Measurements from ENCODE around the gene ELL2. TPM values are rescaled to one million over a fixed set of nuclear protein-coding genes. Genes with fewer than 3 reads are reported as not detected.

Gene ELL2
- total RNA-seq, 4 donors from 2014 or later, result 58.2 to 128 (median 95.0) TPM

DNA sequence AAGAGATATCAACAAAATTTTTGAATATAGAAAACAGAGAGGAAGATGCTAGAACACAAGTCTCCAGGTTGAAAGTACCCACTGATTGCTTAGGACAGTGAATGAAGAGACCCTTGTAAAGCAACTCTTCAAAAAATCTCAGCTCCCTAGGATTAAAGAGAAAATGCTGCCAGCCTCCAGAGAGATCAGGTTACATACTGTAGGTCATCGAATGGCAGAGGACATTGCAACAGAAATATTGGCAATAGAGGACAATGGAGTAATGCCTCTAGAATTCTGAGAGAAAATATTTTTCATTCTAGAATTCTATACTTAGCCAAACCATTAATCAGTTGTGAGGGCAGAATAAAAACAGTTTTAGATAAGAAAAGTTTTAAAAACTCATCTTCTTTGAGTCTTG, 43.1 kb upstream of the ELL2 start:
- DNase-seq (ENCODE audit: low spot score in 2 of 2), result no peak
- no peak for TF ChIP-seq POLR2A (IDR thresholded peaks at IDR 0.05)
- TF ChIP-seq EP300 (IDR thresholded peaks at IDR 0.05), result no peak
- TF ChIP-seq POLR2AphosphoS5 (IDR thresholded peaks at IDR 0.05), result no peak
- no peak overlapping the region for H3K4me3 ChIP-seq
- WGBS, result 77% methylated on average over 1 of the region's 1 CpG
- H3K27me3 ChIP-seq, result no peaks in the 10 kb centered on the region
- no peaks in the 10 kb centered on the region for H3K36me3 ChIP-seq
- no peaks in the 10 kb centered on the region for H3K4me1 ChIP-seq
- no peak overlapping the region for H3K27ac ChIP-seq
- no peaks in the 10 kb centered on the region for H3K9me3 ChIP-seq

DNA sequence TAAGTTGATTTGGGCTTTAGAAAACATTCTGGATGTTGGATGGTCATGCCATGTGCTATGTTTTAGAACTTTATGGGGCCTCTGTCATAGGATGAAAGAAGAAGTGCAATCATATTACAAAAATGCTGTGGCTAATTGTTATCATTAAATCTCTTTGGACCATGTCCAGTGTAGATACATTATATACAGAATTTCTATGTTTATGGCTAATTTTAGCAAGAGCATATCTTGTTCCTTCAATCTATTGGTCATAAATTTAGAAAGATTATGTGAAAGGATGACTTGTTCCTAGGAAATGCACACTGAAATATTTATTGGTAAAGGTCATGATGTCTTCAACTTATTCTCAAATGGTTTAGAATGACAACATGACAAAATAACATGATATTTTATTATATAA, 42.4 kb upstream of the ELL2 start:
- H3K27ac ChIP-seq, result no peak overlapping the region
- H3K36me3 ChIP-seq, result no peaks in the 10 kb centered on the region
- H3K4me3 ChIP-seq, result no peak overlapping the region
- no peak for DNase-seq (ENCODE audit: low spot score in 2 of 2)
- H3K27me3 ChIP-seq, result no peaks in the 10 kb centered on the region
- TF ChIP-seq POLR2AphosphoS5 (IDR thresholded peaks at IDR 0.05) (no peak), EP300 (IDR thresholded peaks at IDR 0.05) (no peak), POLR2A (IDR thresholded peaks at IDR 0.05) (no peak)
- TF ChIP-seq, protein P1, sequence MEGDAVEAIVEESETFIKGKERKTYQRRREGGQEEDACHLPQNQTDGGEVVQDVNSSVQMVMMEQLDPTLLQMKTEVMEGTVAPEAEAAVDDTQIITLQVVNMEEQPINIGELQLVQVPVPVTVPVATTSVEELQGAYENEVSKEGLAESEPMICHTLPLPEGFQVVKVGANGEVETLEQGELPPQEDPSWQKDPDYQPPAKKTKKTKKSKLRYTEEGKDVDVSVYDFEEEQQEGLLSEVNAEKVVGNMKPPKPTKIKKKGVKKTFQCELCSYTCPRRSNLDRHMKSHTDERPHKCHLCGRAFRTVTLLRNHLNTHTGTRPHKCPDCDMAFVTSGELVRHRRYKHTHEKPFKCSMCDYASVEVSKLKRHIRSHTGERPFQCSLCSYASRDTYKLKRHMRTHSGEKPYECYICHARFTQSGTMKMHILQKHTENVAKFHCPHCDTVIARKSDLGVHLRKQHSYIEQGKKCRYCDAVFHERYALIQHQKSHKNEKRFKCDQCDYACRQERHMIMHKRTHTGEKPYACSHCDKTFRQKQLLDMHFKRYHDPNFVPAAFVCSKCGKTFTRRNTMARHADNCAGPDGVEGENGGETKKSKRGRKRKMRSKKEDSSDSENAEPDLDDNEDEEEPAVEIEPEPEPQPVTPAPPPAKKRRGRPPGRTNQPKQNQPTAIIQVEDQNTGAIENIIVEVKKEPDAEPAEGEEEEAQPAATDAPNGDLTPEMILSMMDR (IDR thresholded peaks at IDR 0.05), result no peak
- no peaks in the 10 kb centered on the region for H3K9me3 ChIP-seq
- no peaks in the 10 kb centered on the region for H3K4me1 ChIP-seq

DNA sequence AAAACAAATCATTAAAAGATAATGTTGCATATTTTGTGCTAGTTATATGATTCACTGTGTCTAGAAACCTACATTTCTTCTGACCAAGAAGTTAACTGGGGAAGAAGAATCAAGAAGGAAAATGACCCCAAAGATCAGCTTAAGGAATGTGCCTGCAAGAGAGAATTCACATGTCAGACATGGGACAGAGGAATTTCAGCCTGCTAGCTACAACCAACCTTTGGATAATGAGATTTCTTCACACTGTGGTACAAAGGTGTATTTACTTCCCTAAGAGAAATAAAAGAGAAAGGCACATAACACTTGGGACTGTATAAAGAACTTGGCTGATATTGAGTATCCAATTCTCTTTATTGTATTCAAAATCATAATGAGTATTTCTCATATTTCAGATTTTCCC, 39.6 kb upstream of the ELL2 start:
- Histone ChIP-seq H3K27ac (no peak overlapping the region), H3K27me3 (no peaks in the 10 kb centered on the region), H3K4me3 (no peak overlapping the region), H3K36me3 (no peaks in the 10 kb centered on the region), H3K4me1 (no peaks in the 10 kb centered on the region), H3K9me3 (no peaks in the 10 kb centered on the region)
- no peak for DNase-seq (ENCODE audit: low spot score in 2 of 2)
- TF ChIP-seq, protein P1 (IDR thresholded peaks at IDR 0.05), result no peak
- TF ChIP-seq POLR2A (IDR thresholded peaks at IDR 0.05), result no peak
- no peak for TF ChIP-seq EP300 (IDR thresholded peaks at IDR 0.05)
- no peak for TF ChIP-seq POLR2AphosphoS5 (IDR thresholded peaks at IDR 0.05)

DNA sequence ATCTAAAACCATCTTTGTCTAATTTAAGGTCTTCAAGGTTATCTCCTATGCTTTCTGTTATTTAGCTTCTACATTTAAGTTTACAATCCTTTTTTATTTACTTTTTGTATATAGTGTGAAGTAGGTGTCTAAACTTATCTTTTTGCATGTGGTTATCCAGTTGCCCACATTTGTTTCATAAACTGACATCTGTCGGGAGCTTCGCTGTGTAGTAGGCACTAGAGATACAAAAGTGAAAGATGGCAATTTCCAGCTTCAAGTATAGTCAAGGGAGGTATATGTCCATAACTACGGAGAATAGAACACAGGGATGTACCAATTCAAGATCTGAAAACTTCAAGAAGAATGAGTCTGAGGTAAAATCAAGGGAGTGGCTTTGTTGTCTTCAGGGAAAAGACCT, 38.7 kb upstream of the ELL2 start:
- Histone ChIP-seq H3K36me3 (no peaks in the 10 kb centered on the region), H3K27me3 (no peaks in the 10 kb centered on the region), H3K4me3 (no peak overlapping the region), H3K9me3 (no peaks in the 10 kb centered on the region), H3K27ac (no peak overlapping the region), H3K4me1 (no peaks in the 10 kb centered on the region)
- 98% methylated on average over 3 of the region's 3 CpGs for WGBS
- no peak for TF ChIP-seq POLR2AphosphoS5 (IDR thresholded peaks at IDR 0.05)
- TF ChIP-seq EP300 (IDR thresholded peaks at IDR 0.05), result no peak
- TF ChIP-seq, protein P1 (IDR thresholded peaks at IDR 0.05), result no peak
- no peak for TF ChIP-seq POLR2A (IDR thresholded peaks at IDR 0.05)
- no peak for DNase-seq (ENCODE audit: low spot score in 2 of 2)

DNA sequence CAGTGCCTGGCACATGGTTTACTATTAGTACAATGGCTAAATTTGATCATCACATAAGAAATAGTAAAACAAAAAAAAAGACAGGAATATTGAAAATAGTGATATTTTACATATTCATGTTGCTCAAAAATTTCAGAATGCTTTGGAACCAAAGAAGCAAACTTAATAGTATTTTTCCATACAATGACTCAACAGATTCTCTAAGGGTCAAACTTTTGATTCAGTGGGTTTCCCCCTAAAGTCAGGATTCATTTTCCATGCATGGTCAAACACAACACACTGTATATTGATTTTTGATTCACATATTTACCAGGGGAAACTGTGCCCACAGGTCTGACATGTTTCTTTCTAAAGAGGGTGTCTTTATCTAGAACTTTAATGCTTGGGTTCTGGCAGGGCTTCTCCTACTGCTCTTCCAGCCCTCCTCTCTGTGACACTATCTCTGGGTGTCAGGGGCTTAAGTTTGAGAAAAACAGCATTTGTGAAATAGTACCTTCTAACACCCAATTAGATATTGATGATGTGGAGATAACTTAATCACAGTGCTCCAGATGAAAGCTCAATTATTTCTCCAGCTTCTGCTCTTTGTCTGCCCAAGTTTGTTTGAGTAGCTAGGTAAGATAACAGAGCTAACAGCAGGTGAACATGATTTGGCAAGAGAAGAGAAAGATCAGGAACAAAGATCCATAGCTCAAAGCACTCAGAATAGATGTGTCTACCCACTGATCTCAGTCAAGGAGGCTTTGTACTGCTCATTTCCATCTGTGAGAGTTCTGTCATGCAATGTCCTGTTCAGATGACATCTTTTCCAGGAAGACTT, 35.5 kb upstream of the ELL2 start:
- no peak overlapping the region for H3K27ac ChIP-seq
- H3K9me3 ChIP-seq, result no peaks in the 10 kb centered on the region
- H3K4me1 ChIP-seq, result no peaks in the 10 kb centered on the region
- no peaks in the 10 kb centered on the region for H3K27me3 ChIP-seq
- no peaks in the 10 kb centered on the region for H3K36me3 ChIP-seq
- no peak for DNase-seq (ENCODE audit: low spot score in 2 of 2)
- TF ChIP-seq EP300 (IDR thresholded peaks at IDR 0.05) (no peak), POLR2AphosphoS5 (IDR thresholded peaks at IDR 0.05) (no peak), POLR2A (IDR thresholded peaks at IDR 0.05) (no peak)
- TF ChIP-seq, protein P1 (IDR thresholded peaks at IDR 0.05), result no peak
- H3K4me3 ChIP-seq, result no peak overlapping the region

Measured in suprapubic skin (tissue), 4 donors.